HG03025 (cell line): ENCODE measurements around the gene PTDSS2.

Experiments used
- ATAC-seq: cut with Tn5 transposase; IDR thresholded peaks from one replicate; pipeline ENCODE4 v1.9.1; 2021; ENCODE audit warnings: mild to moderate bottlenecking, moderate library complexity; ENCODE audit not compliant: unreplicated experiment, low FRiP score

Gene PTDSS2

GRCh38 chr11:521177-521688 lies 71.2 kb downstream of the PTDSS2 start:
- no peak for ATAC-seq

DNA sequence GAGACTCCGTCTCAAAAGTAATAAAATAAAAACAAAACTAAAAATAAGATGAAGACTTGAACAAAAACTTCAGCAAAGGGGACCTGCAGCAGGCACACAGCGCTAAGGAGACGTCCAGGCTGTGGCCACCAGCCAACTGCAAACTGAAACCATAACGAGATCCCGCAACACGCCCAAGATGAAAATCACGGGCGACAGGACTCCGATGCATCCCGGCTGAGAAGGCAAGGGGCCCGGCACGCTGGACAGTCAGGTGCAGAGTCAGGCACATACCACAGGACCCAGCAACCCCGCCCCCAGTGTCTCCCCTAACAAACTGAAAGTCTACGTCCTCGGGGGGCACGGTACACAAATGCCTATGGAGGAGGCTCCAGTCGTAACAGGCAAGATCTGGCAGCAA lies 76.1 kb downstream of the PTDSS2 start:
- ATAC-seq, result no peak

- ATAC-seq, result no peak
These were observed 78.2 kb downstream of the PTDSS2 start for GRCh38 chr11:528166-528814.

GRCh38 chr11:528815-529727 lies 79.0 kb downstream of the PTDSS2 start:
- no peak for ATAC-seq

GRCh38 chr11:529728-530411 lies 79.8 kb downstream of the PTDSS2 start:
- no peak for ATAC-seq

- no peak for ATAC-seq
These were observed 81.1 kb downstream of the PTDSS2 start for GRCh38 chr11:530960-531831.

DNA sequence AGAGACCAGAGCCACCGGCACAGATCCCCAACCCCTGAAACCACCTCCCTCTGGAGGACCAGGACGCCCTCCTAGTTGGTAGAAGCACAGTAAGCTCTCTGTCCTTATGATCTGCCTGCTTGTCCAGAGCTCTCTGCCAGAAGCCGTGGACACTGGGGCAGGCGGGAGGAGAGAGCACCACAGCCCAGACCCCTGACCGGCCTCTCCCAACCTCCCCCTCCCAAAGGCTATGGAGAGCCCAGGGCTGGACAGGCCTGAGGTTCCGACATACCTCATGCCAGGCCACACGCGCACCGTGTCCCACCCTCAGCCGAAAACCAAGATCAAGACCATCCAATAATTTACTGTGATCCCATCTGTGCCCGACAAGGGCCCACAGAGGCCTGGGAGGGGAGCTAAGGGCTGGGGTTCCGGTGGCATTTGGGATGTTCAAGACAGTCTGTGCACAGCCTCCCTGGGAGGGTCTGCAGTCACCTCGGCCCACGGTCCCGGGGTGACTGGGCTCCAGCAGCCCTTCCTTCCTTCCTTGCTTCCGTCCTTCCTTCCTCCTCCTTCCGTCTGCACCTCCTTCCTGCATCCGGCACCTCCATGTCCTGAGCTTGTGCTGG lies 81.9 kb downstream of the PTDSS2 start:
- no peak for ATAC-seq

DNA sequence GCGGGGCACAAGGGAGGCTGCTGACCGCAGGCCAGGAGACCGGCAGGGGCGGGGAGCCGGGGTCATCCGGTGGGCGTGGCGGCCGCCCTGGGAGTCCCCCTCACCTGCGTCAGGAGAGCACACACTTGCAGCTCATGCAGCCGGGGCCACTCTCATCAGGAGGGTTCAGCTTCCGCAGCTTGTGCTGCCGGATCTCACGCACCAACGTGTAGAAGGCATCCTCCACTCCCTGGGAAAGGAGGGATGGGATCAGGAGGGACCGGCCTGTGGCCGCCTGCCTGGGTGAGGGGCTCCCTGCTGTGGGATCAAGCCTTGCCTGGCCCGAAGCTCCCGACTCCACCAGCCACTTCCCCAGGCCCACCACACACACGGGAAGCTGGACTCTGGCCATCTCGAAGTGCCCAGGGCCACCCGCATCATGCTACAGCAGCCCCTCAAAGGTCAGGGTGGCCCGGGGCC lies 82.5 kb downstream of the PTDSS2 start:
- no peak for ATAC-seq

GRCh38 chr11:532986-533585 lies 83.0 kb downstream of the PTDSS2 start:
- no peak for ATAC-seq

- no peak for ATAC-seq
These were observed 83.7 kb downstream of the PTDSS2 start for GRCh38 chr11:533586-534395.

DNA sequence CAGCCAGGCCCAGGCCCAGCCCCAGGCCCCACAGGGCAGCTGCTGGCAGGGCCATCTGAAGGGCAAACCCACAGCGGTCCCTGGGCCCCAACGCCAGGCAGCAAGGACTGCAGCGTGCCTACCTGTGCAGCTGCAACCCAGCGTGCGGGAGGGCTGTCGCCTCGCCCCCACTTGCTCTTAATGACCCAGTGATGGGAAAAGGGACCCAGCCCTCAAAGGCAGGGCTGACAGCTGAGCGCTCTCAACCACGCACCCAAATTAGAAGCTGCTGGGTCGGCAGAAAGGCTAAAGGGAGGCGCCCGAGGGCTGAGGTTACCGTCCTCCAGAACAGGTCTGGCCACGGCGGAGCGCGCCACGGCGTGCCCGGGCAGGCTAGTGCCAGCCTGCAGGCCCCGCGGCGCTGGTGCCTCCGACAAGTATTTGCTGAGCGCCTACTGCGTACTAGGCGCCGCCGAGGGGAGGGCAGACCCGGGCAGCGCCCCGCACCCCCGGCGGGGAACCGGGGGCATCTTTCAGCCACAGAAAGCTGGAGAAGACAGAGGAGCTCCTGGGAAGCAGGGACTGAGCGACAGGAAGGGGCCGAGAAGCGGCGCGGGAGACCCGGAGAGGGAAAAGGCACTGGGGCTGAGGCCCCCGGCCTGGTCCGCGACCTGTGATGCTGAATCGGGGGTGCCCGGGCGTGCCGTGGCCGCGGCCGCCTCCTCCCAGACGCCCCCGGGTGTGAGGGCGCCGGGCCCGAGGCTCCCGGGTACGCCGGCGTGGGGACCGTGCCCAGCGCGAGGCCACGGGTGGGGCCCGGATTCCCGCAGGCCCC lies 84.5 kb downstream of the PTDSS2 start:
- peak; percentile 4 for ATAC-seq

DNA sequence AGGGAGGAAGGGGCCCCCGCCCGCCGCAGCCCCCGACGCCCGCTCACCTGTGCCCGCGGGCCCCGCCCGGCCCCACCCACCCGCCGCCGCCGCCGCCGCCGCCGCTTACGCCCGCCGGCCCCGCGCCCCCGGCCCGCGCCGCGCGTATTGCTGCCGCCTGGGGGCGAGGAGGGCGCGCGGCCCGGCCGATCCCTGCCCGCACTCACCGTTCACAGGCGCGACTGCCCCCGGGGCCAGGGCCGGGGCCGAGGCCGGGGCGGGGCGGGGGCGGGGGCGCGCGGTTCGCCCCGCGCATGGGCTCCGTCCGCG lies 85.1 kb downstream of the PTDSS2 start:
- no peak for ATAC-seq

DNA sequence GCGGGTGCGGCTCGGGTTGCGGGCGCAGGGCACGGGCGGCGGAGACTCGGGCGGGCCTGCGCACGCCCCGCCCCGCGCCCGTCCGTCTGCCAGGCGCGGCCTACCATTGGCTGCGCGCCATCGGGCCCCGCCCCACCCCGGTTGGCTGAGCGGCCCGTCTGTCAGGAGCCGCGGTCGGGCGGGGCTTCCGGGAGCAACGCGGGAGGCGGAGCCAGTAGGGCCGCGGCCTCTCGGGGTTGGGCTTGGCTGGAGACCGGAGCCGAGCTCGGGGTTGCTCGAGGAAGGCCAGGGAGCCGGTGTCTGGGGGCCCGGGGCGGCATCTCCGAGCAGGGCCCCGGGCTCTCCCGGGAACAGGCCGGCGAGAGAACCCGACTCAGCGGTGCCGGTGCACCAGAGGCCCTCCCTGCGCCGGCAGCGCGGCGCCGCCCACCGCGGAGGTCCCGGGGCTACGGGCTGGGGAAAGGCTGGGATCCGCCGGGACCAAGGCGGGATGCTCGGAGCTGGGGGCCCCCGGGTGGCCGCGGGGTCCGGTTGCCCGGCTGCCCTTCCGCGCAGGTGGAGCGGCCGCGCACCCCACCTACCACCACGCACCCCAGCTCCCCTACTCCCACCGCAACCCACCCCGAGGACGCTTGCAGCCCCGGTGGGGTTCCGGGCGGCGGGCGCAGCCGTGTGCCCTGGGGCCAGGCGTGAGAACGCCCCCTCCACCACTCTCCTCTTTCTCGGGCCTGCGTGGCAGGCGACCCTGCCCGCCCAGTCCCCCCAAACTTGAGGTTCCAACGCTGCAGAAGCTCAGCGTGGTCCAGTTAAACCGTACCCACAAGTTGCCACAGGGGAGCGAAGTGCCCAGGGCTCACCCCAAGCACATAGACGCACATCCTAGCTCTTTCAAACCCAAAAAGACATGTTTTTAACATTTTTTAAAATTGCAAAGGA lies 85.7 kb downstream of the PTDSS2 start, which contains the start of gene HRAS:
Gene HRAS (minus strand): TSS at position 58 of the 936 bp plus-strand sequence.
- peak; percentile 61 for ATAC-seq

GRCh38 chr11:536841-537621 lies 87.0 kb downstream of the PTDSS2 start, which contains the start of gene LRRC56:
Gene LRRC56 (plus strand): TSS chr11:537527. CDS start chr11:540685, 3,158 bp downstream.
- peak; percentile 40 for ATAC-seq

DNA sequence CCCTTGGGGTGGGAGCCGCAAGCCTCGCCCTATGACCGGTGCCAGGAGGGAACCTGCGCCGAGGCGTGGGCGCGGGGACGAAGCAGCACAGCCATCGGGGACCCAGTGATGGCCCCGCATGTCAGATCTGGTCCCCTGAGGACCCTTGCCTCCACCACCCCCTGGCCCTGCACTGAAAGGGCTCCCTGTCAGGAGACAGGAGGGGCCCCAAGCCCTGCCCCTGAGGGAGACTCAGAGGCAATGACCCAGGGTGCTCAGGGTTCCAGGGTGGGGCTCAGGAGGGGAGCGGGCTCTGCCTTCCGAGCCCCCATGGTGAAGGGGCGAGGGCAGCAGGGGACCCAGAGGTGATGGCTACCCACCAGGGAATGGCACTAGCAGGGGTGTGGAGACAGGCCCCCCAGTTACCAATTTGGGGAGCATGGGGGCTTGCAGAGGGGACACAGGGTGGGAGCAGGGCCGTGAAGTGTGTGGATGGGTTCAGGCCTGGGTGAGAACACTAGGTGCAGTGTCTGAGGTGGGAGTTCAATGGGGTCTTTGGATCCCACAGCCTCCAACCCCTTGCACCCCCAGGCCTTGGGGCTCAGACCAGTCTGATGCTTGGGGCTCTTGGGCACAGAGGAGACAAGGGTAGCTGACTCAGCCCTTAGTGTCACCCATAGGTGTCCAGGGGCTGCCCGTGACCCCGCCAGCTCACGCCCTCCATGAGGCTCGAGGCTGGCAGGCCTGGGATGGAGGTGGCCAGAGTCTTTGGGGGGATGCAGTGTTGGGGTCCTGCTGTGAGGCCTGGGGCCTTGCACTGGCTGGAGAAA lies 87.7 kb downstream of the PTDSS2 start:
- ATAC-seq, result no peak
